Fibroblast of lung (primary cell): ENCODE data around the gene C16orf96.

ENCODE experiments used
- EZH2 ChIP-seq: IDR thresholded peaks from 2 replicates; pipeline ENCODE4 v1.5.1; 2012; ENCODE audit warnings: low read length, control low read depth, mild to moderate bottlenecking; ENCODE audit errors: missing control alignments
- TF ChIP-seq, protein P1 (sequence below), 2 donors: IDR thresholded peaks in 1 of 2; conservative IDR thresholded peaks in 1 of 2; 1 replicate in 1 of 2; 2 replicates in 1 of 2; pipeline ENCODE4 v1.5.1; 2011 to 2012; ENCODE audit warnings: low read length in 2 of 2, control low read depth in 1 of 2, inconsistent platforms in 1 of 2, low read depth in 1 of 2, mild to moderate bottlenecking in 1 of 2

- TF ChIP-seq, protein P1, sequence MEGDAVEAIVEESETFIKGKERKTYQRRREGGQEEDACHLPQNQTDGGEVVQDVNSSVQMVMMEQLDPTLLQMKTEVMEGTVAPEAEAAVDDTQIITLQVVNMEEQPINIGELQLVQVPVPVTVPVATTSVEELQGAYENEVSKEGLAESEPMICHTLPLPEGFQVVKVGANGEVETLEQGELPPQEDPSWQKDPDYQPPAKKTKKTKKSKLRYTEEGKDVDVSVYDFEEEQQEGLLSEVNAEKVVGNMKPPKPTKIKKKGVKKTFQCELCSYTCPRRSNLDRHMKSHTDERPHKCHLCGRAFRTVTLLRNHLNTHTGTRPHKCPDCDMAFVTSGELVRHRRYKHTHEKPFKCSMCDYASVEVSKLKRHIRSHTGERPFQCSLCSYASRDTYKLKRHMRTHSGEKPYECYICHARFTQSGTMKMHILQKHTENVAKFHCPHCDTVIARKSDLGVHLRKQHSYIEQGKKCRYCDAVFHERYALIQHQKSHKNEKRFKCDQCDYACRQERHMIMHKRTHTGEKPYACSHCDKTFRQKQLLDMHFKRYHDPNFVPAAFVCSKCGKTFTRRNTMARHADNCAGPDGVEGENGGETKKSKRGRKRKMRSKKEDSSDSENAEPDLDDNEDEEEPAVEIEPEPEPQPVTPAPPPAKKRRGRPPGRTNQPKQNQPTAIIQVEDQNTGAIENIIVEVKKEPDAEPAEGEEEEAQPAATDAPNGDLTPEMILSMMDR (conservative IDR thresholded peaks at IDR 0.05 in 1 of 2, IDR thresholded peaks at IDR 0.05 in 1 of 2; ENCODE audit: low read depth in 1 of 2, low read length in 2 of 2): no peak
- TF ChIP-seq EZH2: no peak
Measured at GRCh38 chr16:4591706-4592470, 35.7 kb downstream of the C16orf96 start.
